ENCODE data around the gene BNC1.

BNC1 gene

DNA sequence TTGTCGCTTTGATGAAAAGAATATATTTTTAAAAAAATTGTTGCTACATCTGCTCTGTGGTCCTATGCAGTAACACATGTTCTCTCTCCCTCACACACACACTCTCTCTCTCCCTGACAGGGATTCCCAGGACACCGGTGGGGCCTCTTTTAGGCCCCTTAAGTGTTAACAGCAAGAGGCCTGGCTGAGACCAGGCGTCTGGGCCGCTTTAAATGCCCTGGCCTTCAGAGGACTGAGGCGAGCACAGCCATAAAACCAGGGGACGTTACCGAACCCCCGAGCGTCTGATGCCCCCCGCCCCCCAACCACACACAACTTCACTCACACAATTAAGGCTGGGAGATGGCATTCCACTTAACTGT, 1.7 kb downstream of the BNC1 start:
- ChIA-PET CTCF (no interaction called here), POLR2A (no interaction called here)
- TF ChIP-seq, protein P1, sequence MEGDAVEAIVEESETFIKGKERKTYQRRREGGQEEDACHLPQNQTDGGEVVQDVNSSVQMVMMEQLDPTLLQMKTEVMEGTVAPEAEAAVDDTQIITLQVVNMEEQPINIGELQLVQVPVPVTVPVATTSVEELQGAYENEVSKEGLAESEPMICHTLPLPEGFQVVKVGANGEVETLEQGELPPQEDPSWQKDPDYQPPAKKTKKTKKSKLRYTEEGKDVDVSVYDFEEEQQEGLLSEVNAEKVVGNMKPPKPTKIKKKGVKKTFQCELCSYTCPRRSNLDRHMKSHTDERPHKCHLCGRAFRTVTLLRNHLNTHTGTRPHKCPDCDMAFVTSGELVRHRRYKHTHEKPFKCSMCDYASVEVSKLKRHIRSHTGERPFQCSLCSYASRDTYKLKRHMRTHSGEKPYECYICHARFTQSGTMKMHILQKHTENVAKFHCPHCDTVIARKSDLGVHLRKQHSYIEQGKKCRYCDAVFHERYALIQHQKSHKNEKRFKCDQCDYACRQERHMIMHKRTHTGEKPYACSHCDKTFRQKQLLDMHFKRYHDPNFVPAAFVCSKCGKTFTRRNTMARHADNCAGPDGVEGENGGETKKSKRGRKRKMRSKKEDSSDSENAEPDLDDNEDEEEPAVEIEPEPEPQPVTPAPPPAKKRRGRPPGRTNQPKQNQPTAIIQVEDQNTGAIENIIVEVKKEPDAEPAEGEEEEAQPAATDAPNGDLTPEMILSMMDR (IDR thresholded peaks at IDR 0.05; ENCODE audit: control extremely low read depth, extremely low read depth, low read depth, missing control alignments): no peak
- no peak for DNase-seq (ENCODE audit: extremely low spot score)

DNA sequence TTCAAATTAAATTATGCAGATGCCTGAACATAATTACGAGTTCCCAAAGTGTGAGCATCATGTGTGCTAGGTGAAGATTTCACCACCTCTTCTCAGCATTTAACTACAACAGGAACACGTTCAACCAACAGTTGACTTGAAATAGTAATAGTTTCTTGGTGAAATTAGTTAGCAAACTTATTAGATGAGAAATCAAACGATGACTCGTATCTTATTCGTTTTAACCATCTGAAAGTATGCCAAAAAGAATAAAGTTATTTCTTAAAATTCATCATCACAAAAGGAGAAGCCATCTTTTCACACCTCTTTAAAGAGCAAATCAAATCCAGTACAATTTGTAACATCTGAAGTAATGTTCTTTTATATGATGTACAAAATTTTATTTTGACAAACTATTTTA, 2.3 kb downstream of the BNC1 start:
- ChIA-PET CTCF (no interaction called here), POLR2A (no interaction called here)
- TF ChIP-seq, protein P1 (IDR thresholded peaks at IDR 0.05; ENCODE audit: control extremely low read depth, extremely low read depth, low read depth, missing control alignments): no peak
- DNase-seq (ENCODE audit: extremely low spot score): no peak

DNA sequence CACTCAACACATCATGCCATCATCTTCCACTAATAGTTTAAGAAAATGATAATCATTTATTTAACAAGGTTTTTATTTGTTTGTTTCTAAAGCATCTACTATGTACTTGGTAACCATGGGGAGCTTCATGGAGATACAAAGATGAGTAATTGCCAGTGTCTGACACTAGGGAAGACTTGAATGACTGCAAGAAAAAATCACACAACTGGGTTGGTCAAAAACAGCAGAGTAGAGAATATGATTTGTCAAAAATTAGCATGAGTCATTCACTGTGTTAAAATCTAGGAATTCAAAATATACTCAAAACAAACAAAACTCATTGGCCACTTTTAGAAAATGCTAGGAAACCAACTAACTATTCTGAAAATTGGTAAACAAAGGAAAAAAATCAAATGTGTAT, 6.3 kb downstream of the BNC1 start:
- DNase-seq (ENCODE audit: extremely low spot score): no peak
- TF ChIP-seq, protein P1 (IDR thresholded peaks at IDR 0.05; ENCODE audit: control extremely low read depth, extremely low read depth, low read depth, missing control alignments): no peak
- ChIA-PET CTCF (interaction anchor here (1.7 kb wide), 1 partner anchor 10 kb away, joined by 8 read pairs; no protein-coding TSS in a partner anchor), POLR2A (no interaction called here)

DNA sequence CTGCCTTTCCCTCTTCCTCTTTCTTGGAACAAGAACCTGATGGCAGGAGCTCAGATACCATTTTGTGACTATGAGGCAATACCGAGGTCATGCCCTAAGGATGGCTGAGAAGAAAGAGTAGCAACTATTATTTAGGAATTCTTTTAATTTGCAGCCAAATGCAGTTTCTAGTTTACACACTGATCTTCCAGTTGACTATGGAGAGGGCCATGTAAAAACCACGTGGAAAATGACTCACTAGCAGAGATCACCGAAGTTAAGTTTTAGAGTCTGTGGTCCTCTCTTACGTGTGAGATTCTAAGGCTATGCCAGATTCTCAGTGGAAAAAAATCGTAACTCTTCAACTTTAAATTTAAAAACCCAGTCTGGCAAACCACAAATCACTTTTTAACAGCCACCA, 7.8 kb downstream of the BNC1 start:
- POLR2A ChIA-PET: no interaction called here
- no peak for DNase-seq (ENCODE audit: extremely low spot score)
- TF ChIP-seq, protein P1 (IDR thresholded peaks at IDR 0.05; ENCODE audit: control extremely low read depth, extremely low read depth, low read depth, missing control alignments): no peak
- CTCF ChIA-PET: interaction anchor here (1.6 to 1.7 kb wide), 2 partner anchors 11 to 28 kb away, joined by 5 to 8 read pairs; no protein-coding TSS in a partner anchor

DNA sequence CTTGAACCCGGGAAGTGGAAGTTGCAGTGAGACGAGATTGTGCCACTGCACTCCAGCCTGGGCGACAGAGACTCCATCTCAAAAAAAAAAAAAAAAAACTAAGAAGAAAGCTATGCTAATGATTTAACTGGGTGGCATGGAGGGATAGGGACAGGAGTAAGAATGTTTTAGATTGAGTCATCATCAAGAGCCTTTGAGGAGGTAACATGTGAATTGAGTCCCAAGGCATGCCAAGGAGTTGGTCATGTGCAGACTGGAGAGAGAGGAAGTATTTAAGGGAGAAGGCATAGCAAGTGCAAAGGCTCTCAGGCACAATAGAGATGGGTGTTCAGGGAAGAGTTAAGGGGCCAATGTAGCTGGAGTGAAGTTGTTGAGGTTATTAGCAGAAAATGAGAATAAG, 9.1 kb downstream of the BNC1 start:
- ChIA-PET POLR2A (no interaction called here), CTCF (interaction anchor here (1.6 kb wide), 1 partner anchor 27 kb away, joined by 5 read pairs; no protein-coding TSS in a partner anchor)
- TF ChIP-seq, protein P1 (IDR thresholded peaks at IDR 0.05; ENCODE audit: control extremely low read depth, extremely low read depth, low read depth, missing control alignments): no peak
- no peak for DNase-seq (ENCODE audit: extremely low spot score)

DNA sequence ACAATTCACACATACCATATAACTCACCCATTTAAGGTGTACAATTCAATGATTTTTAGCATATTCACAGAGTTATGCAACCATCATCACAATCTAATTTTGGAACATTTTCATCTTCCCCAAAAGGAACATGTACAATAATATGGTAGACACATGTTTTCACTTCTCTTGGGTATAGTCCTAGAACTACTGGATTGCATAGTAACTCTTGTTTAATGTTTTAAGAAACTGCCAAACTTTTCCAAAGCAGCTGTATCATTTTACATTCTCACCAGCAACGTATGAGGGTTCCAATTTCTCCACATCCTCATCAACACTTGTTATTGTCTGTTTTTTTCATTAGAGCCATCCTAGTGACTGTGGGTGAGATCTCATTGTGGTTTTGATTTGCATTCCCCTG, 14.3 kb downstream of the BNC1 start:
- ChIA-PET POLR2A (no interaction called here), CTCF (no interaction called here)
- no peak for DNase-seq (ENCODE audit: extremely low spot score)
- TF ChIP-seq, protein P1 (IDR thresholded peaks at IDR 0.05; ENCODE audit: control extremely low read depth, extremely low read depth, low read depth, missing control alignments): no peak

DNA sequence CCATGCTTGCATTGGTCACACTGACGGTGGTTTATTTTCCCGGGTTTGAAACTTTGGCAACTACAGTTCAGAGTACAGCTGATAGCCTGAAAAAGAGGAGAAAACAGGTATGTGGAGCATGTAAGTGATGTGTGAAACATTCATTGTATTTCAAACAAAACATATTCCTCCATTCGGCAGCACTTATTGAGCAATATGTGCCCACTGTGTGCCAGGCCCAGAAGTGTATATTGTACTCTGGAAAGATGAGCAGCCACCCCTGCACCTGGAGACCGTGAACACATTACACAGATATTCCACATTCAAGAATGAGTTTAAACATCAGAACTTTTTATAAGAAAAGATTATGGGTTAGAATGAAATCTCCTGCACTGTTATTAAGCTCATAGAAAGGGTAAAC, 16.3 kb downstream of the BNC1 start:
- no peak for DNase-seq (ENCODE audit: extremely low spot score)
- ChIA-PET CTCF (interaction anchor here (1.6 to 2.2 kb wide), 2 partner anchors 9 to 20 kb away, joined by 5 to 7 read pairs; no protein-coding TSS in a partner anchor), POLR2A (no interaction called here)
- TF ChIP-seq, protein P1 (IDR thresholded peaks at IDR 0.05; ENCODE audit: control extremely low read depth, extremely low read depth, low read depth, missing control alignments): no peak

Data from GM10248 (cell line).